H1 (cell line): Measurements from ENCODE around the gene BARHL2. TPM values are rescaled to one million over a fixed set of nuclear protein-coding genes. Genes with fewer than 3 reads are reported as not detected.

Experiments
- EP300 ChIP-seq, 2 experiments: IDR thresholded peaks; 1 replicate in 1 of 2; 2 replicates in 1 of 2; pipeline ENCODE4 v1.6.1; 2011 to 2012; ENCODE audit warnings: low read depth in 2 of 2, low read length in 2 of 2, mild to moderate bottlenecking in 2 of 2, borderline replicate concordance in 1 of 2, inconsistent platforms in 1 of 2, moderate library complexity in 1 of 2
- polyA plus RNA-seq, 7 experiments: library from polyadenylated mRNA; depleted of rRNA in 3 of 7; stranded (reverse) in 5 of 7; unstranded in 2 of 7; fragments of >200 nt in 5 of 7; fragments of 200-250 nt in 2 of 7; gene quantifications; 1 replicate in 5 of 7; 2 replicates in 1 of 7; 4 replicates in 1 of 7; pipeline versions ENCODE4 v1.2.1 to v1.2.3, GENCODE V29; 2011 to 2013; ENCODE audit warnings: missing spikeins in 2 of 7, mixed read lengths in 2 of 7
- total RNA-seq: library from RNA; stranded (reverse); fragmentation: NEBNext Ultra II Directional; extraction: Animal tissue kit (Norgen Biotek cat#: 25700); gene quantifications from 2 replicates; pipeline ENCODE4 v1.2.1, GENCODE V29; 2021

The BARHL2 gene
- total and polyA plus RNA-seq, 2 of the 8 experiments (the other 6 are each of a cell fraction or from before 2014, with no cell fraction given) = 0.15 TPM; not detected in 1

GRCh38 chr1:90715309-90715708 lies 1.8 kb downstream of the BARHL2 start (continued):
- TF ChIP-seq EP300 (IDR thresholded peaks at IDR 0.05; ENCODE audit: borderline replicate concordance in 1 of 2, low read depth in 2 of 2, low read length in 2 of 2) = no peak
